HG03060 (cell line): ENCODE measurements around the gene CMTR1.

Source experiments
- ATAC-seq: cut with Tn5 transposase; IDR thresholded peaks from one replicate; pipeline ENCODE4 v1.9.1; 2021; ENCODE audit warnings: low read depth, moderate number of reproducible peaks; ENCODE audit not compliant: unreplicated experiment

CMTR1 gene

GRCh38 chr6:37507690-37508421 is 74.8 kb downstream of the CMTR1 start:
- ATAC-seq = no peak

GRCh38 chr6:37511201-37511600 is 78.2 kb downstream of the CMTR1 start:
- no peak for ATAC-seq

DNA sequence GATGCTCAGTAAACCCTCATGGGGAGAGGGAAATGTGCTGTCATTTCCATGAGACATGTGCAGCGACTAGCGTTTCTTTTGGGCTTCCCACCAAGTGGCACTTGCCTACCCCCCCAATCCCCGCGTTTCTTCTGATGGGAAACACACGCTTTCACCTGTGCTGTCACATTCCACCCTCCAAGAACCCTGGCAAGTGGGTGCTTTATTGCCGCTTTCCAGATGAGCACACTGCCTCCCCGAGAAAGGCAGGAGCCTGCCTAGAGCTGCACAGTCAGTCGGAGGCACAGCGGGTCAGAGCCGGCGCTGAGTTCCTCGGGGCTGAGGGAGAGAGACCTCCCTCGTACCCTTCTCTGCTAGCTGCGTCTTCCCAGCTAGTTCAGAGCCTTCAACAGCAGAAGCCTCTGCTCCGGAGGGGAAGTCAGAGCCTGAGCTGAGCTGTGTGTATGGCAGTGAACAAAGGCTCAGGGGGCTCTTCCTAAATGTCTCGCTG is 78.9 kb downstream of the CMTR1 start:
- no peak for ATAC-seq

DNA sequence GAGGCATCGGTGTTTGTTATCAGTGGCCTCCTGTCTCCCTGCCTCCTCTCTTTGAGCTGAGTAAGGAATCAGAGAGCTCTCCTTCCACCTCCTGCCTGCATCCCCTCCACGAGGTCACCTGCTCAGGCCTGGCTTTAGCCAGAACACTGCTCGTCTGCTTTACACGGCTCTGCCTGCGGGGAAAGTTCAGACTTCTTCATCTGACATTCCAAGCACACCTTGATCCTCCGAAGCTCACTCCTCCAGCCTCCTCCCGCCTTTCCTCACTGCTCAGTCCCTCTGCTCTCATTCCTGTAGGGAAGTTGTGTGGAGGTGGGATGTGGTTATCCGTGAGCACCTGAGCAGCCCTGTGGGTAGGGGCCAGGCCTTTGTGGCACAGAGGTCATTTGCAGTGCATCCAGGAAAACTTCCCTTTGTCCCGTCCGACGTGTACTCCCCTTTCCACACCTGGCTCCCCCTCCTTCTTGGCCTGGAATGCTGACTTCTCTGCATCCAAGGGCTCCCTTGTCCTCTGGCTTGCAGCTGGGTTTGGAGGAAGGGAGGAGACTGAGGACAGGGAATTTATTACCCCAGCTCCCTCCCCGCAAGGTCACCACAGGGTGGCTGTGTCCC is 79.5 kb downstream of the CMTR1 start:
- no peak for ATAC-seq

DNA sequence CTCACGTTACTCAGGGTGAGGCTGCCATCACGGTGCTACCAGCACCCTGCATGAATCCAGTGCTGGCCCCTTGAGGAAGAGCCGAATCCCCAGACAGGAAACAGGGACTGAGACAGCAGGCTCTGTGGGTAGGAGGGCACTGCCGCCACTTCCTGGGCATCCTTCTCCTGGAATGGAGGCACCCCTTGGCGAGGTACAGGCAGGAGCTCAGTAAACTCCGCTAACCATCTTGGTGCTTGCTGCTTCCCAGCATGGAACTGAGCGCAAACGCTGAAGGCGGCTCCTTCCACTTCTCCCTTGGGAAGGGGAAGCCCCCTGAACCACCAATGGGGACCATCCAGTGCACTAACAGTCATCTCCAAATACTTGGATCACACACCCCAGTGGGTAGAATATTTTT is 80.1 kb downstream of the CMTR1 start:
- ATAC-seq = no peak

DNA sequence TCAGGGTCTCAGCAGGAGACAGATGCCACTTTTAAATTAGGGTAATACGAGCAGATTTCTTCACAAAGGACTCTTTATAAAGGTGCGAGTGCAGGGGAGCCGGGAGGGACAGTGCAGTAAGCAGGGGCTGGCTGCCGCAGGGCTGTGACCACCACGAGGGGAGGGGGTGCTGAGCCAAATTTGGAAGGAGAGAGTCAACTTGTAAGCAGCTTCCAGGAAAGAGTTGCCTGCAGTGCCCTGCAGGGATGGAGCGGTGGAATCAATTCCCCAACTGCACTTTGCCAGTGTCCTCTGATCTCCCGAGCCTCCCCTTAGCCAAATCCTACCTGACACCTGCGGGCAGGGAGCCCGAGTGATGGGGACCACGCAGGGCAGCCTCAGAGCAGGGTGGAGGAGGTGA is 80.6 kb downstream of the CMTR1 start:
- ATAC-seq = no peak

GRCh38 chr6:37514321-37514771 is 81.3 kb downstream of the CMTR1 start:
- no peak for ATAC-seq

DNA sequence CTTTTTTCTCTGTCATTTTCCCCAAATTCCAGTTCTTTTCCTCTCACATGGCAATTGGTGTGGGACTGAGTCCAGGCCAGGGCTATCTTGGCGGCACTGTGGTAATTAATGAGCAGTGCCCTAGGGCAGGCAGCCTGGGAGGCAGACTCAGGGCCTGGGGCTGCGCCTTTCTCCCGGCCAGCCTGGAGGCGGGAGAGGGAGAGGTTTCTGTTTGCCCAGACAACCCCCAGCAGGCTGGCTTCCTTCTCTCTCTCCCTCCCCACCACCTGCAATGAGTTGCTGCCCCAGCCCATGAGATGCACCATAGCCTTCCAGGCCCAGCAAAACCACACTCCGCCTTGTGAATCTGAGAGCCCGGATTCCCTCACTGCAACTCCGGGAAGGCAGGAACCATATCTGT is 81.8 kb downstream of the CMTR1 start:
- ATAC-seq = no peak

DNA sequence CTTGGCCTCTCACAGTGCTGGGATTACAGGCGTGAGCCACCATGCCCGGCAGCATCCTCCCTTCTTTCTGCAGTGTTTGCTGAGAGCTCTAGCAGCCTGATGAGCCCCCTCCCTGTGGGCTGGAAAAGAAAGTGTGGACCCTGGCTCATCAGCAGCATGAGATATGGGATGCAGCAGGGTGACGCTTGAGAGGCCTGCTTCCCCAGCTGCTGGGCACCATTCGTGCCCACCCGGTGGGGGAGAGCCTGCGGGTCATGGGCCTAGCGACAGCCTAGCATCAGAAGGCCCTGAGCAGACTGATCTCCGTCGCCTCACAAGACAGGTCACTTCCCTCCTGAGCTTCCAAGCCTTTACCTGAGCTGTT is 82.7 kb downstream of the CMTR1 start:
- no peak for ATAC-seq

GRCh38 chr6:37516076-37516919 is 83.3 kb downstream of the CMTR1 start:
- peak; percentile 48 for ATAC-seq

- ATAC-seq = no peak
Measured at GRCh38 chr6:37516920-37517405, 83.9 kb downstream of the CMTR1 start.

- no peak for ATAC-seq
Measured at GRCh38 chr6:37517411-37517812, 84.4 kb downstream of the CMTR1 start.

GRCh38 chr6:37518116-37518515 is 85.1 kb downstream of the CMTR1 start:
- no peak for ATAC-seq

DNA sequence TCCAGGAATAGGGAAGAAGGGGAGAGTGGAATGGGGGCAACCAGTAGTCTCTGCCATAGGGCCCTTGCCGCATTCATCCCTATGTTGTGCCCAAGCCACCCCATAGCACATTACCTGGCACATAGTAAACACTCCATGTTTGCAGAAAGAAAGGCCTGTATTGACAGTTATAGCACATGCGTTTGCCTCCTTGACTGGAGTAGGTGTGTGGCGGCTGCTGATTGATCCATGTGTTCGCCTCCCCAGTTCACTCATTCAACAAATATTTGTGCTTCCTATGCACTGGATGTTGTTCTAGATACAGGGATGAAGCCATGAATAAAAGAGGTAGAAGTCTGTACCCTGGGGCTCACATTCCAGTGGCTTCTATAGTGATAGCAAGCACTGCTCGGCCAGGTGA is 86.4 kb downstream of the CMTR1 start:
- ATAC-seq = no peak

GRCh38 chr6:37520926-37521325 is 87.9 kb downstream of the CMTR1 start:
- ATAC-seq = no peak

DNA sequence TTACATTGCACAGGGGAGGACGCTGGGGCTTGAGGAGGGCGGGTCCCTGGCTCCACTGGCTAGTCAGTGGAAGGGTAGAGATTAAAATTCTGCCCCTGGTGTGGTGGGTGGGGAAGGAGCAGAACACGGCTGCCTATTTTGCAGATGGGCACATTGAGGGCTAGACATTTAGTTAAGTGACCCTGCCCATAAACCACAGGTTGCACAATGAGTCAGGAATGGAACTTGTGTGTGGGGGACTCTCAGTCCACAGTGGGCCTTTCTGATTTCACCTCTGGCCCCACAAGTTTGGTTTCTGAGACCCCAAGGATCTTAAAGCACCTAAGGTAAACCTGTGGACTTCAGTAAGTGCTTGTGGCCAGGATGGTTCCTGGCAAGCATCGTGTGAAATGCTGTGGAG is 88.7 kb downstream of the CMTR1 start:
- ATAC-seq = no peak

GRCh38 chr6:37522836-37523235 is 89.8 kb downstream of the CMTR1 start:
- no peak for ATAC-seq

DNA sequence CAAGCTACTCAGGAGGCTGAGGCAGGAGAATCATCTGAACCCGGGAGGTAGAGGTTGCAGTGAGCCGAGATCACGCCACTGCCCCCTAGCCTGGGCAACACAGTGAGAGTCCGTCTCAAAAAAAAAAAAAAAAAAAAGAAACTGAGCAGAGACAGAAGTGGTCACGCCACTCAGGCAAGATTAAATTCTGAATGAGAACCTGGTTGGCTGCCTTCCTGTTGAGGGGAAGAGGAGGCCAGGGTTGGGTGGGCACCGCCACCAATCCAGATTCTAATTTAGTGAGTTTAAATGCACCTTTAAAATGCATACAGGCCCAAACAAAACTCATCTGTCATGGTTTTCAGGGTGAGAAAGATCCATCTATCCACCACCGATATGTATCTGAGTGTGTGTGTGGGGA is 90.4 kb downstream of the CMTR1 start:
- ATAC-seq = no peak

DNA sequence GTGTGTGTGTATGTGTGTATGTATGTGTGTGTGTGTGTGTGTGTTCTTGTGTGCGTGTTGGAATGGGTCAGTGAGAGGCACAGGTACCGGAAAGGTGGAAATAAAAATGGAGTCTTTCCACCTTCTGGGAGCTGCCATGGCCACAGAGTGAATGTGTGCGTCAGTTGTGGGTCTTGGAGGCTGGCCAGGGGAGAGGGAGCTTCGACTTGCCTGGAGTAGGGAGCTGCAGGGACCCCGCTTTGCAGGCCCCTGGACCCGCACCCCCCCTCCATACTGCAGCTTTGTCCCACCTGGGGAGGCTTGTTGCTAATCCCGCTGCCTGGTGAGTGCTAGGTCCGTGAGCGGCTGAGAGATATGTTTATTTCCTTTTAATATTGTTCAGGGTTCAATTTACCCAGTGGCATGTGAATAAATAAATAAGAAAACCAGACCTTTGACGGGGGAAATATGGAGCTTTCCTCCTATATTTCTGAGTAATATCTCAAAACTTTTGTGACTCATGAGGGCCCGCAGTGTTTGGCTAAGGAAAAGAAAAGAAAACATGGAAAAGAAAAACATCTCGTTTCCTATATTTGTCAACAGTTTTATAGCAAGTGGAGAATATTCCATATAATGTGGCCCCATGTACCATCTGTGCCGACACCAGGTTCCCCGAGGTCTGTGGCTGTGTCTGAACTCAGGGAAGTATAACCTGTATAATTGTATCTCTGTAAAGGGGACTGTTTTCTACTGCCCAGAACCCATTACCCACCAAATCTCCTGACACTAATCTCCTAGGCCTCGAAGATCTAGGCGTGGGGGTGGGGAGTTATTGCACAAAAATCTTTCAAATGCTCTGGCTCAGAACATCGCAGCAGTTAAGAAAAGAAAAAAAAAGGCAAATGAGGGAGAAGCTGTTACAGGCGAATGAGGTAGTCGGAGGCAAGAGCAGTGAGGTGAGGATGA is 91.3 kb downstream of the CMTR1 start:
- no peak for ATAC-seq

DNA sequence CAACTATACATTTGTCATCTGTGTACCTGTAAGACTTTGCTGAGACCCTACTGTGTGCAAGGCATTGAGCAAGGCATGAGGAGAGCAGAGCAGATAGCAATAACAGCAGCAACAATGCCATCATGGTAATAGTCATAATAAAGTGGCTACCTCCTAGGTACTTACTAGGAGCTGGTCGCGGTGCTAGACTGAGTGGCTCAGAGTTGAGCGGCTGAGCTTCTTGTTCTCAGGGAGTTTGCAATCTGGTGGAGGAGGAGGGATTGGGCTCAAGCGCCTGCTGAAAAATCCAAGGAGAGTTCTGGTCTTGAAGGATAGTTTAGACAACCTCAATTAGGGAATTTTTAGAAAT is 91.9 kb downstream of the CMTR1 start:
- ATAC-seq = no peak
